ENCODE results near the gene PTPRCAP.

The PTPRCAP gene

GRCh38 chr11:67465189-67465510 lies 27.7 kb upstream of the PTPRCAP start:
- no peak for DNase-seq (ENCODE audit: low spot score)

GRCh38 chr11:67464411-67465188 lies 27.1 kb upstream of the PTPRCAP start:
- DNase-seq (ENCODE audit: low spot score) = peak; percentile 94

GRCh38 chr11:67463680-67464410 lies 26.4 kb upstream of the PTPRCAP start:
- DNase-seq (ENCODE audit: low spot score) = no peak

GRCh38 chr11:67463186-67463585 lies 25.7 kb upstream of the PTPRCAP start:
- no peak for DNase-seq (ENCODE audit: low spot score)

- no peak for DNase-seq (ENCODE audit: low spot score)
Measured at GRCh38 chr11:67458266-67458665, 20.8 kb upstream of the PTPRCAP start.

- no peak for DNase-seq (ENCODE audit: low spot score)
Measured at GRCh38 chr11:67457453-67457852, 20.0 kb upstream of the PTPRCAP start.

GRCh38 chr11:67456068-67456705 lies 18.7 kb upstream of the PTPRCAP start:
- DNase-seq (ENCODE audit: low spot score) = no peak

GRCh38 chr11:67455054-67455453 lies 17.6 kb upstream of the PTPRCAP start, which contains the start of gene CABP4:
CABP4 (plus strand) TSS chr11:67455354; CDS start chr11:67455424, 70 bp downstream.
- DNase-seq (ENCODE audit: low spot score) = no peak

- no peak for DNase-seq (ENCODE audit: low spot score)
Measured at GRCh38 chr11:67453816-67454732, 16.6 kb upstream of the PTPRCAP start.

- no peak for DNase-seq (ENCODE audit: low spot score)
Measured at GRCh38 chr11:67452141-67452952, 14.9 kb upstream of the PTPRCAP start, which contains the start of gene GPR152. GPR152 (minus strand) TSS chr11:67452729; CDS start chr11:67452724, 5 bp downstream.

- DNase-seq (ENCODE audit: low spot score) = no peak
Measured at GRCh38 chr11:67451658-67451976, 14.1 kb upstream of the PTPRCAP start.

GRCh38 chr11:67450796-67451657 lies 13.5 kb upstream of the PTPRCAP start:
- DNase-seq (ENCODE audit: low spot score) = no peak

- DNase-seq (ENCODE audit: low spot score) = no peak
Measured at GRCh38 chr11:67449116-67449844, 11.8 kb upstream of the PTPRCAP start.

- DNase-seq (ENCODE audit: low spot score) = no peak
Measured at GRCh38 chr11:67448220-67448609, 10.7 kb upstream of the PTPRCAP start.

- no peak for DNase-seq (ENCODE audit: low spot score)
Measured at GRCh38 chr11:67445515-67445914, 8.0 kb upstream of the PTPRCAP start.

- no peak for DNase-seq (ENCODE audit: low spot score)
Measured at GRCh38 chr11:67442504-67443404, 5.3 kb upstream of the PTPRCAP start.

GRCh38 chr11:67441731-67442351 lies 4.4 kb upstream of the PTPRCAP start:
- DNase-seq (ENCODE audit: low spot score) = no peak

GRCh38 chr11:67441098-67441563 lies 3.6 kb upstream of the PTPRCAP start:
- DNase-seq (ENCODE audit: low spot score) = no peak

All from germinal center (tissue), 1 donor.